T-helper 22 cell (primary cell): ENCODE data around the gene TBX5.
"Not testable (repeated sequence)": the region's sequence is repeated elsewhere in the genome, so short reads cannot be mapped to it uniquely, and the experiment has no call there.

Experiments used
- DNase-seq: peaks from one replicate; pipeline ENCODE4 v3.0.0-alpha.2; 2020; ENCODE audit warnings: low read depth

The TBX5 gene

GRCh38 chr12:114384739-114385138 lies 21.2 kb downstream of the TBX5 start:
- DNase-seq: no peak

GRCh38 chr12:114381177-114381576 lies 24.8 kb downstream of the TBX5 start:
- no peak for DNase-seq

GRCh38 chr12:114371733-114372132 lies 34.2 kb downstream of the TBX5 start:
- DNase-seq: no peak

GRCh38 chr12:114371250-114371649 lies 34.7 kb downstream of the TBX5 start:
- DNase-seq: no peak

GRCh38 chr12:114368685-114369452 lies 37.1 kb downstream of the TBX5 start:
- DNase-seq: no peak

- DNase-seq: no peak
Measured at GRCh38 chr12:114361992-114362391, 44.0 kb downstream of the TBX5 start.

GRCh38 chr12:114361545-114361944 lies 44.4 kb downstream of the TBX5 start:
- DNase-seq: no peak

- DNase-seq: no peak
Measured at GRCh38 chr12:114360485-114360884, 45.5 kb downstream of the TBX5 start.

- no peak for DNase-seq
Measured at GRCh38 chr12:114355389-114356088, 50.4 kb downstream of the TBX5 start.

GRCh38 chr12:114349239-114349638 lies 56.7 kb downstream of the TBX5 start:
- not testable (repeated sequence) for DNase-seq

- DNase-seq: no peak
Measured at GRCh38 chr12:114347861-114348260, 58.1 kb downstream of the TBX5 start.

- no peak for DNase-seq
Measured at GRCh38 chr12:114344831-114345230, 61.1 kb downstream of the TBX5 start.

- no peak for DNase-seq
Measured at GRCh38 chr12:114344303-114344663, 61.7 kb downstream of the TBX5 start.

- no peak for DNase-seq
Measured at GRCh38 chr12:114343585-114344302, 62.2 kb downstream of the TBX5 start.

- DNase-seq: no peak
Measured at GRCh38 chr12:114342656-114343055, 63.3 kb downstream of the TBX5 start.

- no peak for DNase-seq
Measured at GRCh38 chr12:114341635-114342034, 64.3 kb downstream of the TBX5 start.

- DNase-seq: no peak
Measured at GRCh38 chr12:114340231-114340630, 65.7 kb downstream of the TBX5 start.

- no peak for DNase-seq
Measured at GRCh38 chr12:114339626-114340025, 66.3 kb downstream of the TBX5 start.

GRCh38 chr12:114335607-114336006 lies 70.3 kb downstream of the TBX5 start:
- no peak for DNase-seq

- DNase-seq: no peak
Measured at GRCh38 chr12:114334395-114334794, 71.5 kb downstream of the TBX5 start.

- no peak for DNase-seq
Measured at GRCh38 chr12:114328292-114328691, 77.7 kb downstream of the TBX5 start.

GRCh38 chr12:114327765-114328164 lies 78.2 kb downstream of the TBX5 start:
- no peak for DNase-seq

- no peak for DNase-seq
Measured at GRCh38 chr12:114321524-114321923, 84.4 kb downstream of the TBX5 start.
